ENCODE data around the gene FKBP5.
A peak's percentile ranks its signal among the peaks of the same experiment; 100 is the strongest.
"Not testable (repeated sequence)": the region's sequence is repeated elsewhere in the genome, so short reads cannot be mapped to it uniquely, and the experiment has no call there.

The FKBP5 gene

GRCh38 chr6:35688605-35689322 lies at the start of gene FKBP5:
TSS of gene FKBP5 (minus strand) at chr6:35688915. CDS start at chr6:35642824, 46,091 bp downstream.
- DNase-seq (ENCODE audit: low spot score) = peak; percentile 84

GRCh38 chr6:35737413-35738211 lies 48.9 kb upstream of the FKBP5 start:
- DNase-seq (ENCODE audit: low spot score) = peak; percentile 71

GRCh38 chr6:35736982-35737412 lies 48.3 kb upstream of the FKBP5 start, which contains the start of gene ARMC12:
TSS of gene ARMC12 (plus strand) at chr6:35737032. CDS start at chr6:35737109, 77 bp downstream.
- DNase-seq (ENCODE audit: low spot score) = no peak

GRCh38 chr6:35736253-35736894 lies 47.7 kb upstream of the FKBP5 start:
- peak; percentile 87 for DNase-seq (ENCODE audit: low spot score)

- DNase-seq (ENCODE audit: low spot score) = no peak
These were observed 46.7 kb upstream of the FKBP5 start for GRCh38 chr6:35735452-35735851.

GRCh38 chr6:35734319-35734718 lies 45.6 kb upstream of the FKBP5 start:
- DNase-seq (ENCODE audit: low spot score) = not testable (repeated sequence)

- DNase-seq (ENCODE audit: low spot score) = no peak
These were observed 44.9 kb upstream of the FKBP5 start for GRCh38 chr6:35733633-35734032.

- DNase-seq (ENCODE audit: low spot score) = peak; percentile 94
These were observed 43.2 kb upstream of the FKBP5 start for GRCh38 chr6:35731736-35732532.

GRCh38 chr6:35731414-35731735 lies 42.7 kb upstream of the FKBP5 start:
- peak; percentile 90 for DNase-seq (ENCODE audit: low spot score)

GRCh38 chr6:35730745-35731413 lies 42.2 kb upstream of the FKBP5 start:
- no peak for DNase-seq (ENCODE audit: low spot score)

GRCh38 chr6:35729722-35730121 lies 41.0 kb upstream of the FKBP5 start:
- no peak for DNase-seq (ENCODE audit: low spot score)

- peak; percentile 44 for DNase-seq (ENCODE audit: low spot score)
These were observed 40.3 kb upstream of the FKBP5 start for GRCh38 chr6:35728683-35729678.

GRCh38 chr6:35727935-35728682 lies 39.4 kb upstream of the FKBP5 start:
- DNase-seq (ENCODE audit: low spot score) = peak; percentile 94

GRCh38 chr6:35727231-35727934 lies 38.7 kb upstream of the FKBP5 start:
- DNase-seq (ENCODE audit: low spot score) = no peak

GRCh38 chr6:35725721-35726438 lies 37.2 kb upstream of the FKBP5 start:
- no peak for DNase-seq (ENCODE audit: low spot score)

GRCh38 chr6:35725081-35725708 lies 36.5 kb upstream of the FKBP5 start:
- no peak for DNase-seq (ENCODE audit: low spot score)

GRCh38 chr6:35724471-35724870 lies 35.8 kb upstream of the FKBP5 start:
- no peak for DNase-seq (ENCODE audit: low spot score)

- no peak for DNase-seq (ENCODE audit: low spot score)
These were observed 35.3 kb upstream of the FKBP5 start for GRCh38 chr6:35724059-35724458.
